Adrenal gland (tissue), 12 donors: Measurements from ENCODE around the gene ZNF346. TPM values are rescaled to one million over a fixed set of nuclear protein-coding genes. Genes with fewer than 3 reads are reported as not detected.

Experiments used
- DNase-seq, 7 donors: peaks; one replicate each; pipeline ENCODE4 v3.0.0-alpha.2; 2019 to 2020
- H3K27ac ChIP-seq, 5 donors: fragments of 200-600 bp; sonication (generic) in 4 of 5; 1 replicate in 3 of 5; 2 replicates in 2 of 5; pipeline versions ENCODE4 v1.5.1 to v1.8.0; 2016 to 2020; ENCODE audit warnings: mild to moderate bottlenecking in 1 of 5
- H3K27me3 ChIP-seq: fragments of 200-600 bp; 2 replicates; pipeline ENCODE4 v1.8.0; 2021
- H3K36me3 ChIP-seq, 2 donors: fragments of 200-600 bp; replicated peaks in 1 of 2; 1 replicate in 1 of 2; 2 replicates in 1 of 2; pipeline versions ENCODE4 v1.5.1 to v1.8.0; 2018 to 2022
- H3K4me1 ChIP-seq, 2 donors: fragments of 200-600 bp; replicated peaks in 1 of 2; 1 replicate in 1 of 2; 2 replicates in 1 of 2; pipeline versions ENCODE4 v1.5.1 to v1.8.0; 2018 to 2021
- H3K4me3 ChIP-seq, 4 donors: fragments of 200-600 bp; sonication (generic) in 3 of 4; one replicate each; pipeline ENCODE4 v1.5.1; 2016 to 2018
- H3K9me3 ChIP-seq, 3 donors: fragments of 200-600 bp; sonication (generic) in 1 of 3; replicated peaks in 1 of 3; 1 replicate in 2 of 3; 2 replicates in 1 of 3; pipeline versions ENCODE4 v1.5.1 to v1.8.0; 2016 to 2021
- CTCF ChIP-seq, 6 experiments: fragments of 450-650 bp in 4 of 6; fragments of 200-600 bp in 2 of 6; sonication (generic) in 1 of 6; IDR thresholded peaks; 1 replicate in 5 of 6; 2 replicates in 1 of 6; pipeline versions ENCODE4 v1.5.1 to v1.8.0; 2016 to 2021; ENCODE audit warnings: antibody characterized with exemption in 6 of 6, mild to moderate bottlenecking in 2 of 6, moderate library complexity in 1 of 6
- POLR2A ChIP-seq, 2 donors: fragments of 450-650 bp; IDR thresholded peaks; one replicate each; pipeline ENCODE4 v1.6.1; 2017; ENCODE audit warnings: antibody characterized with exemption in 2 of 2, mild to moderate bottlenecking in 2 of 2, moderate library complexity in 1 of 2
- WGBS, 4 donors: extraction: QIAGEN DNeasy Blood & Tissue Kit in 2 of 4; methylation state at CpG; one replicate each; pipeline versions ENCODE4 v1.1.5 to v1.1.7; 2013 to 2017; 5-methylcytosine and 5-hydroxymethylcytosine counted together
- intact Hi-C, 2 donors: fragments of 100-400 bp; cut with DNase I; formaldehyde crosslinking; loops; one replicate each; pipeline versions ENCODE4 v1.14.1 to v1.15.0; 2022 to 2023
- polyA plus RNA-seq, 3 donors: library from polyadenylated mRNA; stranded (reverse); fragments of 200-250 nt in 2 of 3; fragments of 350-450 nt in 1 of 3; fragmentation: Illumina TruSeq in 1 of 3; extraction: RNeasy Lipid Tissue Mini Kit (QIAGEN cat#74804) in 1 of 3; gene quantifications; one replicate each; pipeline ENCODE4 v1.2.3, GENCODE V29; 2013 to 2014
- total RNA-seq, 9 donors: library from RNA; depleted of rRNA in 4 of 9; stranded (reverse); fragments of >200 nt in 4 of 9; fragments of 120-200 nt in 1 of 9; fragmentation: NEBNext Ultra II Directional in 1 of 9; extraction: Animal tissue kit (Norgen Biotek cat#: 25700) in 1 of 9; gene quantifications; one replicate each; pipeline versions ENCODE4 v1.1.0 to v1.2.4, GENCODE V29; 2013 to 2023
- donor health status: healthy with polysubstance abuse.
- donor health status: Bipolar disorder and iron deficiency.
- donor health status: DM: yes; HTN: yes; CAD: no.
- donor health status: DM: no; HTN: no; CAD: no.
- donor health status: DM: no; HTN: no; CAD: no.
- donor health status: DM: yes; HTN: yes; CAD: no.

Gene ZNF346
- total and polyA plus RNA-seq, 12 donors, result 7.9 to 29.4 (median 17.1) TPM

- Histone ChIP-seq H3K27ac (peak overlapping the region in 2 of 5 donors; percentile 21 to 80), H3K4me1 (peaks cover 27 to 39% of the 10 kb centered on the region in 2 donors), H3K27me3 (no peaks in the 10 kb centered on the region), H3K4me3 (no peak overlapping the region), H3K36me3 (no peaks in the 10 kb centered on the region), H3K9me3 (no peaks in the 10 kb centered on the region)
- TF ChIP-seq POLR2A (IDR thresholded peaks at IDR 0.05) (no peak), CTCF (IDR thresholded peaks at IDR 0.05) (no peak)
- no peak for DNase-seq
- 76 to 83% (median 82%) methylated on average over 11 to 21 of the region's 21 CpGs for WGBS, 4 donors
- intact Hi-C loops, result loop anchor here in 1 of 2 donors (10.0 kb wide), 1 partner anchor 435 kb away; no protein-coding TSS in a partner anchor
Measured at GRCh38 chr5:177089825-177090641, 67.5 kb downstream of the ZNF346 start.

- H3K27me3 ChIP-seq, result no peaks in the 10 kb centered on the region
- H3K27ac ChIP-seq, result no peak overlapping the region
- no peak for TF ChIP-seq POLR2A (IDR thresholded peaks at IDR 0.05)
- H3K4me1 ChIP-seq, result peaks cover 31 to 44% of the 10 kb centered on the region in 2 donors
- no peak overlapping the region for H3K4me3 ChIP-seq
- WGBS, 4 donors, result 96 to 98% (median 96%) methylated on average over 7 to 13 of the region's 13 CpGs
- intact Hi-C loops, result loop anchor here in 1 of 2 donors (10.0 kb wide), 1 partner anchor 436 kb away; no protein-coding TSS in a partner anchor
- H3K36me3 ChIP-seq, result no peaks in the 10 kb centered on the region
- DNase-seq, result no peak
- H3K9me3 ChIP-seq, result no peaks in the 10 kb centered on the region
Measured at GRCh38 chr5:177090813-177091212, 68.3 kb downstream of the ZNF346 start.

GRCh38 chr5:177091232-177091631, 68.7 kb downstream of the ZNF346 start:
- Histone ChIP-seq H3K4me3 (no peak overlapping the region), H3K4me1 (peaks cover 31 to 44% of the 10 kb centered on the region in 2 donors), H3K36me3 (no peaks in the 10 kb centered on the region), H3K27ac (no peak overlapping the region), H3K9me3 (no peaks in the 10 kb centered on the region), H3K27me3 (no peaks in the 10 kb centered on the region)
- intact Hi-C loops, result loop anchor here in 1 of 2 donors (10.0 kb wide), 1 partner anchor 436 kb away; no protein-coding TSS in a partner anchor
- DNase-seq, result no peak
- TF ChIP-seq CTCF (IDR thresholded peaks at IDR 0.05), result no peak
- no peak for TF ChIP-seq POLR2A (IDR thresholded peaks at IDR 0.05)
- 90 to 100% (median 91%) methylated on average over 3 of the region's 3 CpGs for WGBS, 4 donors

GRCh38 chr5:177092178-177093081, 69.9 kb downstream of the ZNF346 start:
- intact Hi-C loops, result loop anchor here in 1 of 2 donors (10.0 kb wide), 1 partner anchor 438 kb away; no protein-coding TSS in a partner anchor
- no peaks in the 10 kb centered on the region for H3K27me3 ChIP-seq
- WGBS, 4 donors, result 87 to 91% (median 89%) methylated on average over 12 to 32 of the region's 32 CpGs
- TF ChIP-seq POLR2A (IDR thresholded peaks at IDR 0.05) (no peak), CTCF (IDR thresholded peaks at IDR 0.05) (no peak)
- no peak for DNase-seq
- H3K9me3 ChIP-seq, result no peaks in the 10 kb centered on the region
- H3K27ac ChIP-seq, result no peak overlapping the region
- no peaks in the 10 kb centered on the region for H3K36me3 ChIP-seq
- H3K4me3 ChIP-seq, result no peak overlapping the region
- peaks cover 28 to 39% of the 10 kb centered on the region in 2 donors for H3K4me1 ChIP-seq
